Measurements from ENCODE around the gene USP6. TPM values are rescaled to one million over a fixed set of nuclear protein-coding genes. Genes with fewer than 3 reads are reported as not detected.
"Not testable (repeated sequence)": the region's sequence is repeated elsewhere in the genome, so short reads cannot be mapped to it uniquely, and the experiment has no call there.

Gene USP6
- total RNA-seq, 1 experiment from 2014 or later = 0.08 TPM

- intact Hi-C loops (cut with micrococcal nuclease; ENCODE audit: unreplicated experiment) (no loop called here), in situ Hi-C loops (cut with HindIII; ENCODE audit: low pct_unique_long_range_greater_than_20kb, low sequenced_read_pairs) (no loop called here)
- H3K9me3 ChIP-seq (ENCODE audit: control insufficient read depth, insufficient read depth, low read depth, low read length) = no peaks in the 10 kb centered on the region
- CTCF ChIA-PET = no interaction called here
- H3K4me3 ChIP-seq (ENCODE audit: low read depth in 2 of 2, low read length in 2 of 2) = no peak overlapping the region
- no peaks in the 10 kb centered on the region for H3K4me1 ChIP-seq (ENCODE audit: control insufficient read depth, insufficient read depth, low read length)
- H3K27me3 ChIP-seq (ENCODE audit: control insufficient read depth, insufficient read depth, low read length) = no peaks in the 10 kb centered on the region
- ATAC-seq (no peak), DNase-seq (ENCODE audit: low read depth, low spot score) (no peak)
- H3K36me3 ChIP-seq (ENCODE audit: control insufficient read depth, insufficient read depth, low read length) = no peaks in the 10 kb centered on the region
- TF ChIP-seq POLR2AphosphoS5 (IDR thresholded peaks at IDR 0.05; ENCODE audit: low read depth, low read length) (no peak), REST (IDR thresholded peaks at IDR 0.05; ENCODE audit: insufficient read depth in 1 of 2, low read depth in 2 of 2, low read length in 1 of 2) (no peak), TCF7L2 (IDR thresholded peaks at IDR 0.05; ENCODE audit: low read depth, low read length) (no peak), SIN3A (IDR thresholded peaks at IDR 0.05; ENCODE audit: borderline replicate concordance, insufficient read depth, low read depth, low read length) (no peak), CTCF (IDR thresholded peaks at IDR 0.05) (no peak)
- no TSS peak for BruUV-seq (replicated peaks)
- POLR2A ChIA-PET = no interaction called here
- no peak overlapping the region for H3K27ac ChIP-seq (ENCODE audit: low read length)
Observed at GRCh38 chr17:5164436-5164835, 48.6 kb downstream of the USP6 start.

- not testable (repeated sequence) for BruUV-seq (replicated peaks)
Observed at GRCh38 chr17:5165791-5166564, 50.1 kb downstream of the USP6 start.

GRCh38 chr17:5175027-5175426, 59.2 kb downstream of the USP6 start:
- in situ Hi-C loops (cut with HindIII; ENCODE audit: low pct_unique_long_range_greater_than_20kb, low sequenced_read_pairs); CTCF ChIA-PET: not testable (repeated sequence)

More at GRCh38 chr17:5165791-5166564, 50.1 kb downstream of the USP6 start:
- H3K27me3 ChIP-seq (ENCODE audit: control insufficient read depth, insufficient read depth, low read length); H3K4me3 ChIP-seq (ENCODE audit: low read depth in 2 of 2, low read length in 2 of 2); intact Hi-C loops (cut with micrococcal nuclease; ENCODE audit: unreplicated experiment); H3K4me1 ChIP-seq (ENCODE audit: control insufficient read depth, insufficient read depth, low read length); POLR2A ChIA-PET; H3K27ac ChIP-seq (ENCODE audit: low read length); CTCF ChIA-PET; H3K9me3 ChIP-seq (ENCODE audit: control insufficient read depth, insufficient read depth, low read depth, low read length); ATAC-seq; DNase-seq (ENCODE audit: low read depth, low spot score); H3K36me3 ChIP-seq (ENCODE audit: control insufficient read depth, insufficient read depth, low read length); in situ Hi-C loops (cut with HindIII; ENCODE audit: low pct_unique_long_range_greater_than_20kb, low sequenced_read_pairs): not testable (repeated sequence)

More at GRCh38 chr17:5175027-5175426, 59.2 kb downstream of the USP6 start:
- POLR2A ChIA-PET; H3K36me3 ChIP-seq (ENCODE audit: control insufficient read depth, insufficient read depth, low read length); H3K27ac ChIP-seq (ENCODE audit: low read length); H3K27me3 ChIP-seq (ENCODE audit: control insufficient read depth, insufficient read depth, low read length); ATAC-seq; BruUV-seq (replicated peaks); intact Hi-C loops (cut with micrococcal nuclease; ENCODE audit: unreplicated experiment); DNase-seq (ENCODE audit: low read depth, low spot score); H3K4me3 ChIP-seq (ENCODE audit: low read depth in 2 of 2, low read length in 2 of 2); H3K4me1 ChIP-seq (ENCODE audit: control insufficient read depth, insufficient read depth, low read length): not testable (repeated sequence)
- peaks cover 14% of the 10 kb centered on the region for H3K9me3 ChIP-seq (ENCODE audit: control insufficient read depth, insufficient read depth, low read depth, low read length)
